Fibroblast of the aortic adventitia (primary cell): ENCODE results near the gene EI24. TPM values are rescaled to one million over a fixed set of nuclear protein-coding genes. Genes with fewer than 3 reads are reported as not detected.
A peak's percentile ranks its signal among the peaks of the same experiment; 100 is the strongest.
"Not testable (repeated sequence)": the region's sequence is repeated elsewhere in the genome, so short reads cannot be mapped to it uniquely, and the experiment has no call there.

Experiments used
- DNase-seq: peaks from one replicate; pipeline ENCODE4 v3.0.0-alpha.2; 2010; ENCODE audit warnings: low read depth
- H3K4me3 ChIP-seq: 2 replicates; pipeline ENCODE4 v1.5.1; 2011; ENCODE audit warnings: low read depth, mild to moderate bottlenecking, control low read depth, low read length, moderate library complexity
- CTCF ChIP-seq: IDR thresholded peaks from 2 replicates; pipeline ENCODE4 v1.5.1; 2011; ENCODE audit warnings: mild to moderate bottlenecking, low read length, control low read depth, inconsistent platforms; ENCODE audit not compliant: insufficient read depth
- total RNA-seq: library from RNA; depleted of rRNA; stranded (reverse); fragments of >200 nt; gene quantifications from 2 replicates; pipeline ENCODE4 v1.2.3, GENCODE V29; 2012; ENCODE audit warnings: low replicate concordance

The EI24 gene
- total RNA-seq, 1 donor, result 94.5 TPM

- TF ChIP-seq CTCF, result no peak
- no peak for DNase-seq
- no peak overlapping the region for H3K4me3 ChIP-seq
Observed at GRCh38 chr11:125562430-125562829, 6.8 kb upstream of the EI24 start.

- TF ChIP-seq CTCF, result no peak
- no peak overlapping the region for H3K4me3 ChIP-seq
- no peak for DNase-seq
Observed at GRCh38 chr11:125564357-125564756, 4.9 kb upstream of the EI24 start.

GRCh38 chr11:125566235-125566634 lies 3.0 kb upstream of the EI24 start:
- DNase-seq, result no peak
- H3K4me3 ChIP-seq, result no peak overlapping the region
- TF ChIP-seq CTCF, result no peak

GRCh38 chr11:125569915-125570621 lies 791 bp downstream of the EI24 start:
- no peak for TF ChIP-seq CTCF
- H3K4me3 ChIP-seq, result peak overlapping the region; percentile 80
- no peak for DNase-seq

GRCh38 chr11:125570952-125571351 lies 1.7 kb downstream of the EI24 start:
- TF ChIP-seq CTCF, result no peak
- peak overlapping the region; percentile 80 for H3K4me3 ChIP-seq
- DNase-seq, result no peak

- no peak for DNase-seq
- H3K4me3 ChIP-seq, result no peak overlapping the region
- no peak for TF ChIP-seq CTCF
Observed at GRCh38 chr11:125572916-125573315, 3.6 kb downstream of the EI24 start.

GRCh38 chr11:125577181-125577580 lies 7.9 kb downstream of the EI24 start:
- H3K4me3 ChIP-seq, DNase-seq: not testable (repeated sequence)
